ENCODE measurements around the gene TTC23L.

The TTC23L gene

DNA sequence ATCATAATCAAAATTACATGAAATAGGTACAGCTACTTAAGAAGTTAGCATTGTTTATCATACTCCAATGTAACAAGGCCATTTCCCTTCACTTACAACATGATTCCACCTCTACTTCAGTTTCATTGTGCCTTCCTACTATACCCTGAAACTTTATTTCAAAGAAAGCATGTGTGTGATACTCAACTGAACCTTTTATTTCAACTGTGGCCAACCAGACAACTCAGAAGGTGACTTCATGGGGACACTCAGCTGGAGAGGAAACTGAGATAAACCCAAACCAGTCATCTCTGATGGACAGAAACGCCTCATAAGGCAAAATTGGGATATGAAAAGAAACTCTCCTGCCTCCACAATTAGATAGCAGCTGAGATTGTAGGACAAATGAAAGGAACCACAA, 5.9 kb upstream of the TTC23L start:
- no peak for DNase-seq (ENCODE audit: low spot score)

GRCh38 chr5:34833976-34834793, 4.8 kb upstream of the TTC23L start:
- peak; percentile 15 for DNase-seq (ENCODE audit: low spot score)

GRCh38 chr5:34834794-34835089, 4.2 kb upstream of the TTC23L start:
- no peak for DNase-seq (ENCODE audit: low spot score)

DNA sequence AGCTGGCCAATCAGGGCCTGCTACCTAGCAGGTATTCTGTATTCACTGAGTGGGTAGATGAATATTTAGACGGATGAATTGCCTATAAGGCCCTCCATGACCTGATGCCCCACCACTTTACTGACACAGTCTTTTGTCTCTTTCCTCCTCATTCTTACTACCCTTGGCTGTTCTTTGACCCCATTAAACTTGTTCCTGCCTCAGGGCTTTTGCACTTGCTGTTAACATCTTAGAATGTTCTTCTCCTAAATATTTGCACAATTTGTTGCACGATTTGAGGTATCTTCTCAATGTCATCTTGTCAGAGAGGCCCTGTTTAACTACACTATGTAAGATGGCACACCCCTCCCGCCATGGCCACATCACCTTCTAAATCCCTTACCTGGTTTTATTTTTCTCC, 3.3 kb upstream of the TTC23L start:
- no peak for DNase-seq (ENCODE audit: low spot score)

DNA sequence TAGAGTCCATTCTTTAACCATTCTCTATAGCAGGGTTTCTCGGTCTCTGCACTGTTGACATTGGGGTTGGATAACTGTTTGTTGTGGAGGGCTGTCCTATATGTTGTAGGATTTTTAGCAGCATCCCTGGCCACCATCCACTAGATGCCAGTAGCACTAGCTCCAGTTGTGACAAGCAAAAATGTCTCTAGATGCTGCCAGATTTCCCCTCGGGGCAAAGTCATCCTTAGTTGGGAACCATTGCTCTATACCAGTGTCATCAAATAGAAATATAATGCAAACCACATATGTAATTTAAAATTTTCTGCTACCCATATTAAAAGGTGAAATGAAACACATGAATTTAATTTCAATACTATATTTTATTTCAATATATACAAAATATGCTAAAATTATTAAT, 2.9 kb downstream of the TTC23L start:
- no peak for DNase-seq (ENCODE audit: low spot score)

DNA sequence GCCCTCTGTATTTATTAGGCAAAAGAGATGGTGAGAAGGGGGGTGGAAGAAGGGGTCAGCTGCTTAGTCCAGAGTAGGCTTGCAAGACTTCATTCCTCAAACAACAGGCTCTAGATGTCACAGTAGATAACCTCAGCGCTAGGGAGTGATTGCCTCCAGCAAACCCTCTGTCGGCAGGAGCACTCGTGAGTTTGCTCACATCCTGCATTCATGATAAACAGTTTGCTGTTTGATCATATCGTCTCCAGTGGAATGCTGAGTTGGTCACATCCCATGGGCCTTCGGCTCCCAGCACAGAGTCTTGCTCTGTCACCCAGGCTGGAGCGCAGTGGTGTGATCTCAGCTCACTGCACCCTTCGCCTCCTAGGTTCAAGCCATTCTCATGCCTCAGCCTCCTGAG, 3.6 kb downstream of the TTC23L start:
- DNase-seq (ENCODE audit: low spot score), result no peak

GRCh38 chr5:34843497-34843896, 4.5 kb downstream of the TTC23L start:
- DNase-seq (ENCODE audit: low spot score), result no peak

DNA sequence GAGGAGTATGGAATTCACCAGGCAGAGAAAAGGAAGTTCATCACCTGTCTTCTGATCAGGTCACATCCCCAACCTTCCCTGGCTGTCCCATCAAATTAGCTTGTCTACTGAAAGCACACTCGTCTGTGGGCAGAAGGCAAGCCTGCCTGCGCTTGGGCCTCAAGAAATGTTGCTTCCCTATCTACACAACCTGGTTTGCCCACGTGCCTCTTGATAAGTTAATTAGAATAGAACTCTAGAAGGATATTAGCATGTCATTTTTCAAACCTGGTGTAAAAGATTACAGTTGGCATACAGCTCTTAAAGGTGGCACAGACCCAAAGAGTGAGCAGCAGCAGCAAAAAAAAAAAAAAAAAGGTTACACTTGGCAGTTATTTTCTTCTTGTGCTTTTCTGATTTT, 5.1 kb downstream of the TTC23L start:
- no peak for DNase-seq (ENCODE audit: low spot score)

DNA sequence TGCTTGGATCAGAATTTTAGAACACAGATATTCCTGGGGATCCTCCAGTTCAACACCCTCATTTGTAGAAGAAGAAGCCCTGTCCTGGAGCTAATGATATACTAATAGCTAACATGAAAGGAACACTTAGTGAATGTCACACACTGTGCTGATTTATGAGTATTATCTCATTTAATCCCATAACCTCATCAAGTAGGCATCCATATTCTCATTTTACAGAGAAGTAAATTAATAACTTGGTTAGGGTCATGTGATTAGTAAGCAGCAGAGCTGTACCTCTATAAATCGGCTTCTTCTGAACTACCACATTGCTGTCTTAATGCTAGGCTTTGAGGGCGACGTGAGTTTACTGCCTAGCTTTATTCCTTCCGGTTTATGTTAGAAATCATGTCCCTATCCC, 6.0 kb downstream of the TTC23L start:
- DNase-seq (ENCODE audit: low spot score), result no peak

GRCh38 chr5:34847056-34847455, 8.1 kb downstream of the TTC23L start:
- DNase-seq (ENCODE audit: low spot score), result no peak

GRCh38 chr5:34847552-34847951, 8.6 kb downstream of the TTC23L start:
- DNase-seq (ENCODE audit: low spot score), result no peak

DNA sequence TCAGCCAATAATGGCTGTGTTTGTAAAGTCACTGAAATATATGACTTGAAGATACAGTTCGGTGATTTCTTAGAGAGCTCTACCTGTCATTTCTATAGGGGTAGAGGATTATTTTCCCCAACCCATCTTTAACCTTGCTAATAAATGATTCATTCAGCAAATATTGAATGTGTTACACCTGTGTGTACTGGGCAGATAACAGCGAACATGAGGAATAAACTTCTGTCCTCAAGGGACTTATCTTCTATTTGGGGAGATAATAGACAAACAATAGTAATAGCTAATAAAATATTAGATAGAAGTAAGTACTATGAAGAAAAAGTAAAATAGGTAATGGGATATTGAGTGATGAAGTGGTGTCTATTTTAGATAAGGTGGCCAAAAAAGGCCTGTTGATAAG, 9.3 kb downstream of the TTC23L start:
- DNase-seq (ENCODE audit: low spot score), result no peak

- no peak for DNase-seq (ENCODE audit: low spot score)
Measured at GRCh38 chr5:34849253-34849652, 10.3 kb downstream of the TTC23L start.

GRCh38 chr5:34854459-34855174, 15.7 kb downstream of the TTC23L start:
- DNase-seq (ENCODE audit: low spot score), result peak; percentile 20

DNA sequence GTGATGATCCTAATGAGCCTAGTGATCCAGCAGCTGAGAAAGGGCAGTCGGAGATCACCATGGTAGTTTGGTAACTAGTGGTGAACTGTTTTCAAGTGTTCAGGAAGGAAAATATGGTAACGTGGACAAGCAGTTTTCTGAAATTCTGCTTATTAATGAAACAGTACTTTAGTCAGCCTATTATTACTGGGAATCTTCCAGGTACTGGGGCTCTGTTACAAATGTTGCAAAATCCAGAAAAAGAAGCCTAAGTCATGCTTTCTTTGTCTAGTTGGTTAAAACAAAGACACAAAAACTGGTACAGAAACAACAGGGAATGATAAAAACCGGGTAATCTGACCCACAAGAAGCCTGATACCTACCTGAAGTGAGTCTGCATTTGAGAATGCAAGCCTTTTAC, 18.2 kb downstream of the TTC23L start:
- DNase-seq (ENCODE audit: low spot score), result no peak

- DNase-seq (ENCODE audit: low spot score), result no peak
Measured at GRCh38 chr5:34857894-34858293, 18.9 kb downstream of the TTC23L start.

GRCh38 chr5:34858790-34859189, 19.8 kb downstream of the TTC23L start:
- no peak for DNase-seq (ENCODE audit: low spot score)

- DNase-seq (ENCODE audit: low spot score), result no peak
Measured at GRCh38 chr5:34859253-34859652, 20.3 kb downstream of the TTC23L start.

DNA sequence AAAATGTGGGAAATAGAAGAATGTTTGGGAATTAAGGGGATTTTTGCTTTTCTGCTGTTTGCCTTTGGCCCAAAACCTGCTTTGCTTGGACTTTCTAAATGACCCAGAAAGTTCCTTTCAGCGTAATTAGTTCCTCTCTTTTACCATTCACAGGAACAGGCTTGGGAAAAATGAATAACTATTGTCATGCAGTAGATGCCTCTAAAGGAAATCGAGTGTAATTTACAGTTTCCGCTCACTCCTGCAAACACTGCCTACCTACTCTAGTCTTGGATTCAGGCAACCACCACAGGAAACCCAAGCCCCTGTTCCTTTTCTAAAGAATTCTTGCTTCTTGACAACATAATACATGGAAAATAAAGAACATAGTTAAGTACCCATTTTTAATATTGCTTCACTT, 25.0 kb downstream of the TTC23L start:
- DNase-seq (ENCODE audit: low spot score), result peak; percentile 23

DNA sequence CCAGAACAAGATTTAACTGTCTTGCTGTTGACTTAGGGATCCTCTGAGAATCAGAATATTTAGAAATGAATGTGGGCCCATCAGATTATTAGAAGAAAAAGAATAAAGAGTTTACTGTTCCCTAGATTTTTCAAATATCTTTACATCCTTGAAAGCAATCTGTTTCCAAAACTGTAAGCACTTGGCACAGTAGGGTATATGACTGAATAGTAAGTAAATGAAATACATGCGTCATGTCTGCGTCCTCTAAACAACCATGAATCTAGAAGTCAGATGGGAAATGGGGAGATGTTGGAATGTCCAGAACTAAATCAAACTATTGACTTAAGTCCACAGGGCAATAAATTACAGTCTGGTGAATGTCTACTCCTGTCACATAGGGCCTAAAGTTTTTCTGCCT, 26.1 kb downstream of the TTC23L start:
- DNase-seq (ENCODE audit: low spot score), result no peak

DNA sequence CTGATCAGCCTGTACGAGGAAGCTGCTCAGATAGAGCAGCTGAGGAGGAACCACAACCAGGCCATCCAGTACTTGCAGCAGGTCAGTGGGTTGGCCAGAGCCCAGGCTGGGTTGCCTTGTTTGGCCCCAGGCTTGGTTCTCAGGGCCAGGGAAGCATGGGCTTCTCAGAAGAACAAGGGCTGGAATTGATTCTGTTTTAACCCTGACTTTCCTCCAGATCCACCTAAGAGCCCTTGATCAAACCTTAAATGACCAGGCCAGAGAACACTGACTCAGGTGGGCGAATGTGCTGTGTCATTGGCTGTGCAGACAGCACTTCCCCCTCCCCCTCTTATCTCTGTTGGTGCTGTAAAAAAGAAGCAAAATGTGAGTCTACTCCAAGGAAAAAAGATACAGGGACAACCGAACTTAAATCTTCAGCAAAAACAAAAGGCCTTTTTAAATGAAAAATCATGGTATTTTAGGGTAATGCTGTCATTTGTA, 28.1 kb downstream of the TTC23L start:
- no peak for DNase-seq (ENCODE audit: low spot score)

GRCh38 chr5:34867660-34868059, 28.7 kb downstream of the TTC23L start:
- no peak for DNase-seq (ENCODE audit: low spot score)

- no peak for DNase-seq (ENCODE audit: low spot score)
Measured at GRCh38 chr5:34868791-34869190, 29.8 kb downstream of the TTC23L start.

- no peak for DNase-seq (ENCODE audit: low spot score)
Measured at GRCh38 chr5:34869256-34869655, 30.3 kb downstream of the TTC23L start.

All from iPS-NIHi11 (cell line).